GM12892 (cell line): ENCODE data around the gene SORBS1.

ENCODE experiments used
- DNase-seq: peaks from one replicate; pipeline ENCODE4 v3.0.0; 2011; ENCODE audit not compliant: insufficient read length
- FAIRE-seq: peaks from 2 replicates; lab custom pipeline; 2011; peaks lifted over from hg19 to GRCh38; lab: Jason Lieb, UNC
- POLR2A ChIP-seq: IDR thresholded peaks from 2 replicates; pipeline ENCODE4 v1.6.1; 2011; ENCODE audit warnings: low read depth, low read length, control low read depth
- POLR2AphosphoS5 ChIP-seq: IDR thresholded peaks from 2 replicates; pipeline ENCODE4 v1.6.1; 2011; ENCODE audit warnings: low read depth, low read length, control low read depth
- TAF1 ChIP-seq: IDR thresholded peaks from 2 replicates; pipeline ENCODE4 v1.6.1; 2011; ENCODE audit warnings: low read depth, mild to moderate bottlenecking, control low read depth, low read length, borderline replicate concordance

SORBS1 gene

GRCh38 chr10:95312986-95313495 lies 248.1 kb downstream of the SORBS1 start:
- DNase-seq (no peak), FAIRE-seq (no peak)
- TF ChIP-seq TAF1 (no peak), POLR2AphosphoS5 (no peak), POLR2A (no peak)

DNA sequence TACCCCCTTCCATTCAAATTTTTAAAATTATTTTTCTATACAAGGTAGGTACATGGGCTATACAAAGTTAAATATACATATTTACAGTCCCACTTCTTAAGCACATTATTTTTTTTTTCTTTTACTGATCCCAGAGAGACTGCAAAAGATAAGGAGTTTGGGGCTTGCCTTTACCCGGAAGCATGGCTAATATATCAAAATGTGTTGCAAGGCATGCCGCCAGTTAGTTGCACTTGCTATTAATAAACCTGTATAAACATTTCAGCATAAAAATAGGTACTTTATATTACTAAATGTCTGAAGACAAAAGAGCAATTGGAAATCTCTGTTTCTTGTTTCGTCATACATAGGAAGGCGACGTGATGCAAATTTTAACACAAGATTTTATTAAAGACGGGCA lies 248.9 kb downstream of the SORBS1 start:
- DNase-seq, result no peak
- no peak for FAIRE-seq

DNA sequence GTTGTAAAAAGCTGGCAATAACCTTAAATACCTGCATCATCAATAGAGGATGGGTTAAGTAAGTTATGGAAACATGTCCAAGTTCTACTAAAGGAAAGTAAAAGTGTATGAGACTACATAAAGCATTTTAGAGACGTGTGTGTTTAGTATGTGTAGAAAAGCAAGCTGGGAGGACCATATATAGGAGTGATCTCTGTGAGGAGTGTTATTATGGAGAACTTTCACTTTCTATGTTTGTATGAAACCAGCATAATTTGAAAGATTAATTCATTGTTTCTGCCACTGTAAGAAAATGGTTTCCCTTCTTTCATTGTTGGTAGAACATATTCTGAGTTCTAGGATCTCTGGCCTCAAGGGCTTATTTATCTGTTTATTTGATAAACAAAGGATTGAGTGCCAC lies 251.2 kb downstream of the SORBS1 start:
- FAIRE-seq (peak; percentile 48), DNase-seq (no peak)
- TF ChIP-seq POLR2A, result no peak
- TF ChIP-seq TAF1, result no peak
- no peak for TF ChIP-seq POLR2AphosphoS5

More for the DNA sequence above, 248.9 kb downstream of the SORBS1 start:
- TF ChIP-seq POLR2A (no peak), POLR2AphosphoS5 (no peak), TAF1 (no peak)

GRCh38 chr10:95308389-95309302 lies 252.5 kb downstream of the SORBS1 start:
- no peak for DNase-seq
- TF ChIP-seq TAF1 (no peak), POLR2AphosphoS5 (no peak), POLR2A (no peak)
- FAIRE-seq, result peak; percentile 36

DNA sequence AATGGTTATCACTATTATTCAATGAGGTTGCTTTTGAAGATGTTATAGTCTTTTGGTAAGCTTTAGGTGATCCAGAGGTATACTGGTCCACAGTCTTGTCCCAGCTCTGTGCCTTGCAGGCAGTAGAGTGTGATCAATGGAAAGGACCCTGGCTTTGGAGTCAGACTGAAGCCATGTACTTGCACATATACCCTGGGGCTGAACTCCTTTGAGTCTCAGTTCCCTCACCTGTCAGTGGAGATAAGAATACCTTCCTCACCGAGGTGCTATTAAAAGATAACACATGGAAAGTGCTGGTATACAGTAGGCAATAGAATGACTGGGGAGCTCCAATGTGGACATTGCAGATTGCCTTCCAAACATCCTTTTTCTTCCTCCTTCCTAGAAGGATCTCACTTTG lies 254.3 kb downstream of the SORBS1 start:
- DNase-seq (no peak), FAIRE-seq (no peak)
- TF ChIP-seq POLR2A (no peak), TAF1 (no peak), POLR2AphosphoS5 (no peak)

- no peak for TF ChIP-seq POLR2AphosphoS5
- no peak for TF ChIP-seq TAF1
- no peak for TF ChIP-seq POLR2A
- FAIRE-seq, result no peak
- no peak for DNase-seq
Measured at GRCh38 chr10:95306318-95306650, 254.9 kb downstream of the SORBS1 start.

DNA sequence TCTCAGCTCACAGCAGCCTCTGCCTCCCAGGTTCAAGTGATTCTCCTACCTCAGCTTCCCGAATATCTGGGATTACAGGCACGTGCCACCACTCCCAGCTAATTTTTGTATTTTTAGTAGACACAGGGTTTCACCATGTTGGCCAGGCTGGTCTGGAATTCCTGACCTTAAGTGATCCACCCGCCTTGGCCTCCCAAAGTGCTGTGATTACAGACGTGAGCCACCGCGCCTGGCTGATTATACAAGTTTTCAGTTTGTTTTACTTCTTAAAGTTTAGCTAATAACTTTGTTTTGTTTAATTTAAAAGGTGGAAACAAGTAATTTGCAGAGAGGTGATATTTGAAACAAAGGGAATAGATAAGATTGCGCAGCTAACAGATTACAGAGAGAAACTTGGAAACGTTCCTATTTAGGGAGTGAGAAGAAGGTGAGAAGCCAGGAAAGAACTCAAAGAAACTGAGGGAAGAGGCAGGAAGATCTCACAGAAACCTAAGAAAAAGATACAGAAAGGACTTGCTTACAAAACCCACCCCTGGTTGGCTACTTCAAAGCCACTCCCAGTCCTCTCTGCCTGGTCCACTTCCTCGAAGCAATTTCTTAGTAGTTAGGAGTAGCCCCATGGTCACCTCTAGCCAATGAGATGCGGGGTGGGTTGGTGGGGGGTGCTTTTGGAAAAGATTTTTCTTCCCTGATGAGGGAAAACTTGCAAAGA lies 255.4 kb downstream of the SORBS1 start:
- FAIRE-seq (no peak), DNase-seq (no peak)
- TF ChIP-seq TAF1 (no peak), POLR2AphosphoS5 (no peak), POLR2A (no peak)

DNA sequence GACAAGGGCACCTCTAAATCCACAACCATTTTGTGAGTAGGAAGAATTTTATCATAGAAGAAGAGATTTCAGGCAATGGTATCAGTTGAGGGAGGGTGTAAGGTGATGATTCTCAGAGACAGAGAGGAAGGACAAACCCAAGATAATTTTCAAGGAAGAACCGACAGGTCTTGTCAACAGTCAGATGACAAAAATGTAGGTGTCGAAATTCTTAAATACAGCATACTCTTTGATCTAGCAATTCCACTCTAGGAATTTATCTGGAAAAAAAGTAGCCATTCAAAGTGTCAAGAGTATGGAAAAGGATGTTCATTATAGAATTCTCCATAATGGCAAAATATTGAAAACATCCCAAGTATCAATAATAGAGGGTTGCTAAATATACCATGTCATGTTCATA lies 256.2 kb downstream of the SORBS1 start:
- DNase-seq (no peak), FAIRE-seq (no peak)
- TF ChIP-seq POLR2AphosphoS5, result no peak
- no peak for TF ChIP-seq TAF1
- no peak for TF ChIP-seq POLR2A

DNA sequence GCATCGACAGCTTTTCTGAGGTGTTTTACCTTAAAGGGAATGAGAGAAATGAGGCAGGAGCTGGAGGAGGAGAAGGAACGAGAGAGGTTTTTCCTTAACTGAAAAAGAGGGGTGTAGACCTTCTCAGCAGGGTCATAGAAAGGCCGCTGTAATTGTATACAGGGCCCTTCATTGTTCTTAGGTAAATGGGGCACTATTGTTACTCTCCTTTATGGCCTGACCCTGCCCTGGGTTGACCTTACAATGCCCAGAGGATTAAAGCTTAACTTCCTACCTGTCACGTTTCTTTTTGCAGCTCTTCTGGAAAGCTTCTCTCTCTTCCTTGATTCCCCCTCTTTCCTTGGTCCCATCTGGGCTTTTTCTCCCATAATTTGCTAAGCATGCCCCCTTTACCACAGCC lies 256.7 kb downstream of the SORBS1 start:
- DNase-seq, result no peak
- no peak for TF ChIP-seq POLR2AphosphoS5
- TF ChIP-seq TAF1, result no peak
- no peak for TF ChIP-seq POLR2A
- FAIRE-seq, result no peak

- no peak for FAIRE-seq
- no peak for TF ChIP-seq POLR2AphosphoS5
- TF ChIP-seq POLR2A, result no peak
- TF ChIP-seq TAF1, result no peak
- no peak for DNase-seq
Measured at GRCh38 chr10:95303950-95304349, 257.2 kb downstream of the SORBS1 start.

GRCh38 chr10:95303535-95303934 lies 257.6 kb downstream of the SORBS1 start:
- FAIRE-seq (no peak), DNase-seq (no peak)
- TF ChIP-seq TAF1 (no peak), POLR2A (no peak), POLR2AphosphoS5 (no peak)

- DNase-seq (no peak), FAIRE-seq (no peak)
Measured at GRCh38 chr10:95300022-95300539, 261.1 kb downstream of the SORBS1 start.

More at GRCh38 chr10:95300022-95300539, 261.1 kb downstream of the SORBS1 start:
- TF ChIP-seq POLR2A (no peak), POLR2AphosphoS5 (no peak), TAF1 (no peak)
